HTERT RPE-1 (cell line): ENCODE data around the gene SCYGR3.

Experiments used
- in situ Hi-C: fragments of 300-500 bp; cut with MboI; formaldehyde crosslinking; loops from 4 replicates; pipeline ENCODE4 v1.14.3; 2020; ENCODE audit warnings: low sequenced_read_pairs

Gene SCYGR3

DNA sequence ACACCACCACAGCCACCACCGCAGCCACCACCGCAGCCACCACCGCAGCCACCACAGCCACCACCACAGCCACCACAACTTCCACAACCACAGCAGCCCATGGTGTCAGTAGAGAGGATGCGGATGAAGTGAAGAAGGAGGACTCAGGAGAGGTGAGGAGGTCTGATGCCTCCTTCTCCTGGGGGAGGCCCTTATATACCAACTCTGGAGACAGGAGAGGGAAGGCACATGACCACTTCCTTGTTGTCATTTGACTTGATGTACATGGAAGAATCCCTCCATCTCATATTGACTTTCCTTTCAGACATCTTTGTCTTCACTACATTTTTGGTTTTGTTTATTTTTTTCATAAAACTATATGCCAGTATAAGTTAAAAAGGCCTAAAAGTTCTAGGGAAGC is at the start of gene SCYGR3:
Gene SCYGR3, minus strand, starts transcription at position 101 of the 400 bp plus-strand sequence. Its CDS starts 0 bp downstream, at position 101.
- in situ Hi-C loops: no loop called here

GRCh38 chr2:227661827-227662226 is 47.2 kb upstream of the SCYGR3 start:
- in situ Hi-C loops: no loop called here

DNA sequence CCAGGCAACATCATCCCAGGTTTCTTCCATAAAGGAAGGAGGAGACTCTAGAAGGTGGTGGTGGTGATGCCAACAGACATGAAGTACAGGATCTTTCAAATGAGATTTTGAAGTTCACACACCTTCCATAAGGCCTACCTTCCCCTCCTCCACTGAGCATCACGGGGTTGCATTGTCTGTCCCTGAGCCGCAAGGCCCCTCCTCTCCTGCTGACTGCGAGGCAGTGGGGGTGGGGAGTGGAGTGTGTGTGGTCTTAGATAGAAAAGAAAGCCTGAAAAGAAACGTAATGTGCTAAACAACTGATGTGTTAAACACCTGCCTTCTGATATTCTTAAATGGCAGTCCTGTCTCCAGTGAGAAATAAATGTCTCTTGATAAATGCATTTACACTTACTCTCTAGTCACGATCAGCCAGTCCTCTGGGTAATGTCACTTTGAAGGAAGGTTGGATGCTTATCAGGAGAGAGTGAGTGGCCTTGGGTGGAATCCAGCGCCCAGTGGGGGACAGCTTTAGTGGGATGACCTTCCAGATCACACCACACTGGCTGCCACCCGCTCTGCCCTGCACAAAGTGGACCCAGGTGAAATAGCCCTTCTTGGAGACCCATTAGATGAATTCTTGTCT is 46.5 kb upstream of the SCYGR3 start:
- in situ Hi-C loops: no loop called here

DNA sequence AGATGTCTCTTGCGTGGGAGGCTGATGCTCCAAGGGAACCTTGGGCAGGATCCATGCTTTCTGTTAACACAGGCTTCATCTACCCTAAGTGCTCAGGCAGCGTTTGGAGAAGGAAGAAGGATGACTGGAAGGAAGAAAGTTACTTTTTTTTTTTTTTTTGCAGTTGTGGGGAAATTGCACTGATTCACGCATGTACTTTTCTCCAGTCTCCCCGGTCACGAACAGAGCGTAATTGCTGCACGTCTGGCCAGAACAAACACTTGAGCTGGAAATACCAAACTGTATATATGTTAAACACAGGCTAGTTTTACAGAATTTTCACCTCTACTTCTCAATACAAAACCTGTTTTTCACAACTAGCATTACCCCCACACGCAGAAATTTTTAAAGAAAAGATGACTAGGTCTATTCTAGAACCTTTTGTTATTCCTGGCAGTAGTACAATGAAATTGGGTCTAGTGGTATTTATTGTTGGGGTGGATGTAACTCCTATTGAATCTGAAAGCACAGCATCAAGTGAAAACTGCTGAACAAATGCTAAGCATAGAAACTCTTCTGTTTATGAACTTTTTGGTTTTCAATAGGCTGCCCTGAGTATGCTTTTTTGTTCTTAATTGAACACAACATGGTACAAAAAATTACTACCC is 42.7 kb upstream of the SCYGR3 start:
- in situ Hi-C loops: no loop called here

GRCh38 chr2:227655454-227655853 is 40.8 kb upstream of the SCYGR3 start:
- in situ Hi-C loops: no loop called here

GRCh38 chr2:227654426-227654825 is 39.8 kb upstream of the SCYGR3 start:
- in situ Hi-C loops: no loop called here

DNA sequence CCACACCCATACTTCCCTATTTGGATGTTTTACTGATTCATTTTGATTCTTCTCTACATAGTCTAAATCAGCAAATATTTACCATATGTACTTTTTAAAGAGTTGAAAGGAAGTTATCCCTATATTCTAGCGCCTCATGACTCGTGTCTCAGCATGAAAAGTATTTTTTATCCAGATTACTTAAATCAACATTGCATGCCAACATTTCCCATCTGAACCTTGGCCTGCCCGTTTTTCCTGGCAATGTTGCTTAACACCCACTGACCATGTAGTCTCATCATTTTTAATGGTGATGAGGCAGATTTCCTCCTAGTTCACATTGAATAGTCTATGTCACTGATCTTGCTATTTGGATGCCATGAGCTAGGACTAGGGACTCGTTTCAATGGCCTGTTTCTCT is 38.8 kb upstream of the SCYGR3 start:
- in situ Hi-C loops: no loop called here

- in situ Hi-C loops: no loop called here
Observed at GRCh38 chr2:227643990-227644551, 29.4 kb upstream of the SCYGR3 start.

- in situ Hi-C loops: no loop called here
Observed at GRCh38 chr2:227642656-227643055, 28.0 kb upstream of the SCYGR3 start.

- in situ Hi-C loops: no loop called here
Observed at GRCh38 chr2:227634201-227634600, 19.6 kb upstream of the SCYGR3 start.

GRCh38 chr2:227632827-227633226 is 18.2 kb upstream of the SCYGR3 start:
- in situ Hi-C loops: no loop called here

DNA sequence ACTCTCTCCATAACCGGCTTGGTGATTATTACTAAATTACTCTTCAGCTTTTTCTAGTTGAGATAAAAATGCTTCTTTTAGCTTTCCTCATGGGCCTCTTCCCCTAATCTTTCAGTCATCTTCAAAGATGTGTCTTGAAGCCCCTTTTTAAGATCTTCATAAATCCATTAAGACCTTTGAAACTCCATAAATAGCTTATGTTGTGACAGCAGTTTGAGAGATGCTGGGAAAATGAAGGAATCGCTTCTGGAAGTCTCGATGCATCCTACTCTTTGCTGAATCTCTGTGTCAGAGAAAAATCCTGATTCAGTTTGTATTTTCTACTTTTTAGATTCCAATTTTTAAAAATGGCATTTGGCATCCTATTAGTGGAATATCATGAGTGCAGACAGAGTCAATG is 15.7 kb upstream of the SCYGR3 start:
- in situ Hi-C loops: no loop called here

DNA sequence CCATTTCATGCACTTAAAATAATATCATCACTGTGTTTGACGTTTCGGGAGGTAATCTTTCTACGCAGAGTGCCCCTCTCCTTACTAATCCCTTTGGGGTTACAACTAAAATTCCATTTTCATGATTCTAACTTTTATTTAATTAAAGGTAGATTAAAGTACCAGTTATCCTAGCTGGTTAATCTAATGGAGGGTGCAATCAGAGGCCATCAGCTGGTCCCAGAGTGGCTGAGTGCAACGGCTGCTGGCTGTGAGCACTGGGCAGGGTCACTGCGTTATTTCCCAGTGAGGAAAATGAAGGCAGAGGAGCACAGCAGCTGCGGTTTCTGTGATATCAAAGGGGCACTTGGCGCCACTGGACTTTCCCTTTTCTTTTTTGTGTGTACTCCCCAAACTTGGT is 14.8 kb upstream of the SCYGR3 start:
- in situ Hi-C loops: no loop called here

- in situ Hi-C loops: no loop called here
Observed at GRCh38 chr2:227627769-227628168, 13.1 kb upstream of the SCYGR3 start.

- in situ Hi-C loops: no loop called here
Observed at GRCh38 chr2:227626580-227627151, 12.0 kb upstream of the SCYGR3 start.

DNA sequence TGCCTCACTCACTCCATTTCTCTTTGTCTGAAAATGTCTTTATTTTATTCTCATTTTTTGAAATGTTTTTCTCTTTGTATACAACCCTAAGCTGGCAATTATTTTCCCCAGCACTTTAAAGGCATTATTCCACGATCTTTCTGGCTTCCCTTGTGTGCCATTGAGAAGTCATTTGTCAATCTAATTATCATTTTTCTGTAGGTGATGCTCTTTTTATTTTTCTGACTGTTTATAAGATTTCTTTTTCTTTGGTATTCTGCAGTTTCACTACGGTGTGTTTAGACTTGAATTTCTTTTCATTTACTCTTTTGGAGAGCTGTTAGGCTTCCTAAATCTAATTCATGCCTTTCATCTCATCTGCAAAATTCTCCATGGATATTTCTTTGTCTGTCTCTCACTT is 10.8 kb upstream of the SCYGR3 start:
- in situ Hi-C loops: no loop called here

- in situ Hi-C loops: no loop called here
Observed at GRCh38 chr2:227623226-227623625, 8.6 kb upstream of the SCYGR3 start.

GRCh38 chr2:227617316-227618230 is 2.9 kb upstream of the SCYGR3 start, which contains the start of gene SCYGR4:
SCYGR4 (plus strand) TSS chr2:227617498; CDS start chr2:227617498, 0 bp downstream.
- in situ Hi-C loops: no loop called here

- in situ Hi-C loops: no loop called here
Observed at GRCh38 chr2:227616631-227617030, 2.0 kb upstream of the SCYGR3 start.

DNA sequence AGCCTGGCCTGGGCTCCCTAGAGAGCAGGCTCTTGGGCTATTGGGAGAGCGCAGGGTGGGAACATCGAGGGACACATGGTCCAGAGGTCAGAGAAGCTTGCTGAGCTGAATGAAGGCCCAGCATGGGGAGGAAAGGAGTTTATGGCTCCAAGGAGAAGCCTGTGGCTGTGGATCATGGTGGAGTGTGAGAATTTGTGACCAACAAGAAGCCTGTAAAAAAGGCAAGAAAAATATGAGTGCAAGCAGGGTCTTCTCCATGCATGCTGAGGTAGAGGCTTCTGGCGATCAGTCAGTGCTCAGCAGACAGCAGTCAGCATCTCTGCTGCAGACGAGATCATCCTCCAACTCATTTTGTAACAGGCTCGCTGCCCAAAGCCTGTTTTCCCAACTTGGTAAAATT is 1.3 kb upstream of the SCYGR3 start:
- in situ Hi-C loops: no loop called here

GRCh38 chr2:227615181-227615580 is 541 bp upstream of the SCYGR3 start:
- in situ Hi-C loops: no loop called here
